ENCODE data around the gene CCNB3. TPM values are rescaled to one million over a fixed set of nuclear protein-coding genes. Genes with fewer than 3 reads are reported as not detected.

The CCNB3 gene
- total RNA-seq, 1 experiment from 2014 or later, result 0.64 TPM

DNA sequence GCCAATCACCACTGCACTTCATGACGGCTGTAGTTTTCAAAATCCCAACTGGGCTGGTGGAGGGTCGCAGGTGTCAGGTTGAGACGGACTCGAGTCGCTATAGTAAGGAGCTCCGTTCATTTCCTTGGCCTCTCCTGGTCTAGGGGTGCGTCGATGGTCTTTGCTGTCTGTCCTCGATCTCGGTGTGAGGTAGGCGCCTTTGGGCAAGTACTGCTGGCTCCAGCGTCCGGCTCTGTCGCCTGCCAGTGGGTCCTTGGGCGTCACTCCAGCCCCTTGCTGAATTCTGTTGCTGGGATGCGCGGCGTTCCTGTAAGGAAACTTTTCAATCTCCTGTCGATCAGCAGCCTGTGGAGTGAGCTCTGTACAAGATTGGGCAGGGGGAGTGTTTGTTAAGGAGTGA lies 76.7 kb downstream of the CCNB3 start:
- ATAC-seq, result no peak
- TF ChIP-seq TCF7L2 (IDR thresholded peaks at IDR 0.05; ENCODE audit: low read depth, low read length) (no peak), SIN3A (IDR thresholded peaks at IDR 0.05; ENCODE audit: borderline replicate concordance, insufficient read depth, low read depth, low read length) (no peak), POLR2AphosphoS5 (IDR thresholded peaks at IDR 0.05; ENCODE audit: low read depth, low read length) (no peak)
- TF ChIP-seq, protein P1, sequence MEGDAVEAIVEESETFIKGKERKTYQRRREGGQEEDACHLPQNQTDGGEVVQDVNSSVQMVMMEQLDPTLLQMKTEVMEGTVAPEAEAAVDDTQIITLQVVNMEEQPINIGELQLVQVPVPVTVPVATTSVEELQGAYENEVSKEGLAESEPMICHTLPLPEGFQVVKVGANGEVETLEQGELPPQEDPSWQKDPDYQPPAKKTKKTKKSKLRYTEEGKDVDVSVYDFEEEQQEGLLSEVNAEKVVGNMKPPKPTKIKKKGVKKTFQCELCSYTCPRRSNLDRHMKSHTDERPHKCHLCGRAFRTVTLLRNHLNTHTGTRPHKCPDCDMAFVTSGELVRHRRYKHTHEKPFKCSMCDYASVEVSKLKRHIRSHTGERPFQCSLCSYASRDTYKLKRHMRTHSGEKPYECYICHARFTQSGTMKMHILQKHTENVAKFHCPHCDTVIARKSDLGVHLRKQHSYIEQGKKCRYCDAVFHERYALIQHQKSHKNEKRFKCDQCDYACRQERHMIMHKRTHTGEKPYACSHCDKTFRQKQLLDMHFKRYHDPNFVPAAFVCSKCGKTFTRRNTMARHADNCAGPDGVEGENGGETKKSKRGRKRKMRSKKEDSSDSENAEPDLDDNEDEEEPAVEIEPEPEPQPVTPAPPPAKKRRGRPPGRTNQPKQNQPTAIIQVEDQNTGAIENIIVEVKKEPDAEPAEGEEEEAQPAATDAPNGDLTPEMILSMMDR (IDR thresholded peaks at IDR 0.05), result no peak
- TF ChIP-seq, protein P2, sequence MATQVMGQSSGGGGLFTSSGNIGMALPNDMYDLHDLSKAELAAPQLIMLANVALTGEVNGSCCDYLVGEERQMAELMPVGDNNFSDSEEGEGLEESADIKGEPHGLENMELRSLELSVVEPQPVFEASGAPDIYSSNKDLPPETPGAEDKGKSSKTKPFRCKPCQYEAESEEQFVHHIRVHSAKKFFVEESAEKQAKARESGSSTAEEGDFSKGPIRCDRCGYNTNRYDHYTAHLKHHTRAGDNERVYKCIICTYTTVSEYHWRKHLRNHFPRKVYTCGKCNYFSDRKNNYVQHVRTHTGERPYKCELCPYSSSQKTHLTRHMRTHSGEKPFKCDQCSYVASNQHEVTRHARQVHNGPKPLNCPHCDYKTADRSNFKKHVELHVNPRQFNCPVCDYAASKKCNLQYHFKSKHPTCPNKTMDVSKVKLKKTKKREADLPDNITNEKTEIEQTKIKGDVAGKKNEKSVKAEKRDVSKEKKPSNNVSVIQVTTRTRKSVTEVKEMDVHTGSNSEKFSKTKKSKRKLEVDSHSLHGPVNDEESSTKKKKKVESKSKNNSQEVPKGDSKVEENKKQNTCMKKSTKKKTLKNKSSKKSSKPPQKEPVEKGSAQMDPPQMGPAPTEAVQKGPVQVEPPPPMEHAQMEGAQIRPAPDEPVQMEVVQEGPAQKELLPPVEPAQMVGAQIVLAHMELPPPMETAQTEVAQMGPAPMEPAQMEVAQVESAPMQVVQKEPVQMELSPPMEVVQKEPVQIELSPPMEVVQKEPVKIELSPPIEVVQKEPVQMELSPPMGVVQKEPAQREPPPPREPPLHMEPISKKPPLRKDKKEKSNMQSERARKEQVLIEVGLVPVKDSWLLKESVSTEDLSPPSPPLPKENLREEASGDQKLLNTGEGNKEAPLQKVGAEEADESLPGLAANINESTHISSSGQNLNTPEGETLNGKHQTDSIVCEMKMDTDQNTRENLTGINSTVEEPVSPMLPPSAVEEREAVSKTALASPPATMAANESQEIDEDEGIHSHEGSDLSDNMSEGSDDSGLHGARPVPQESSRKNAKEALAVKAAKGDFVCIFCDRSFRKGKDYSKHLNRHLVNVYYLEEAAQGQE (IDR thresholded peaks at IDR 0.05; ENCODE audit: insufficient read depth in 1 of 2, low read depth in 2 of 2, low read length in 1 of 2), result no peak
- in situ Hi-C loops (cut with HindIII; ENCODE audit: low pct_unique_long_range_greater_than_20kb, low sequenced_read_pairs) (no loop called here), intact Hi-C loops (cut with micrococcal nuclease; ENCODE audit: unreplicated experiment) (no loop called here)
- POLR2A ChIA-PET, result no interaction called here
- BruUV-seq (replicated peaks), result no TSS peak
- no peaks in the 10 kb centered on the region for H3K36me3 ChIP-seq (ENCODE audit: control insufficient read depth, insufficient read depth, low read length)
- CTCF ChIA-PET, result interaction anchor here (0.6 kb wide), 1 partner anchor 59 kb away, joined by 3 read pairs; no protein-coding TSS in a partner anchor
- H3K4me3 ChIP-seq (ENCODE audit: low read depth in 2 of 2, low read length in 2 of 2), result no peak overlapping the region
- H3K4me1 ChIP-seq (ENCODE audit: control insufficient read depth, insufficient read depth, low read length), result no peaks in the 10 kb centered on the region
- no peaks in the 10 kb centered on the region for H3K27me3 ChIP-seq (ENCODE audit: control insufficient read depth, insufficient read depth, low read length)
- no peak for DNase-seq (ENCODE audit: low read depth, low spot score)
- no peaks in the 10 kb centered on the region for H3K9me3 ChIP-seq (ENCODE audit: control insufficient read depth, insufficient read depth, low read depth, low read length)
- no peak overlapping the region for H3K27ac ChIP-seq (ENCODE audit: low read length)

GRCh38 chrX:50327235-50327634 lies 122.7 kb downstream of the CCNB3 start:
- ATAC-seq (no peak), DNase-seq (ENCODE audit: low read depth, low spot score) (no peak)
- BruUV-seq (replicated peaks), result no TSS peak
- H3K9me3 ChIP-seq (ENCODE audit: control insufficient read depth, insufficient read depth, low read depth, low read length), result no peaks in the 10 kb centered on the region
- in situ Hi-C loops (cut with HindIII; ENCODE audit: low pct_unique_long_range_greater_than_20kb, low sequenced_read_pairs) (no loop called here), intact Hi-C loops (cut with micrococcal nuclease; ENCODE audit: unreplicated experiment) (no loop called here)
- TF ChIP-seq TCF7L2 (IDR thresholded peaks at IDR 0.05; ENCODE audit: low read depth, low read length), result no peak
- no peak for TF ChIP-seq SIN3A (IDR thresholded peaks at IDR 0.05; ENCODE audit: borderline replicate concordance, insufficient read depth, low read depth, low read length)
- TF ChIP-seq, protein P2 (IDR thresholded peaks at IDR 0.05; ENCODE audit: insufficient read depth in 1 of 2, low read depth in 2 of 2, low read length in 1 of 2), result no peak
- TF ChIP-seq, protein P1 (IDR thresholded peaks at IDR 0.05), result no peak
- no peak for TF ChIP-seq POLR2AphosphoS5 (IDR thresholded peaks at IDR 0.05; ENCODE audit: low read depth, low read length)
- H3K4me1 ChIP-seq (ENCODE audit: control insufficient read depth, insufficient read depth, low read length), result no peaks in the 10 kb centered on the region
- H3K4me3 ChIP-seq (ENCODE audit: low read depth in 2 of 2, low read length in 2 of 2), result no peak overlapping the region
- CTCF ChIA-PET, result no interaction called here
- H3K27ac ChIP-seq (ENCODE audit: low read length), result no peak overlapping the region
- H3K36me3 ChIP-seq (ENCODE audit: control insufficient read depth, insufficient read depth, low read length), result no peaks in the 10 kb centered on the region
- POLR2A ChIA-PET, result no interaction called here
- no peaks in the 10 kb centered on the region for H3K27me3 ChIP-seq (ENCODE audit: control insufficient read depth, insufficient read depth, low read length)

Data from Panc1 (cell line).